H9 (cell line): ENCODE measurements around the gene APOBR. TPM values are rescaled to one million over a fixed set of nuclear protein-coding genes. Genes with fewer than 3 reads are reported as not detected.

ENCODE experiments used
- DNase-seq: peaks from one replicate; pipeline ENCODE4 v3.0.0-alpha.2; 2017
- H2AFZ ChIP-seq: one replicate; pipeline ENCODE4 v1.6.1; 2013; ENCODE audit warnings: mild to moderate bottlenecking, low read length, control low read depth, moderate library complexity
- H2AK5ac ChIP-seq: 2 replicates; pipeline ENCODE4 v1.6.1; 2013; ENCODE audit warnings: low read length, control low read depth, mixed read lengths; ENCODE audit not compliant: insufficient read length
- H2BK120ac ChIP-seq: one replicate; pipeline ENCODE4 v1.6.1; 2013; ENCODE audit warnings: low read depth, mild to moderate bottlenecking, low read length, control low read depth, inconsistent platforms; ENCODE audit not compliant: poor library complexity, severe bottlenecking
- H2BK12ac ChIP-seq: 2 replicates; pipeline ENCODE4 v1.6.1; 2013; ENCODE audit warnings: low read length, control low read depth, mixed read lengths, low read depth; ENCODE audit not compliant: insufficient read length
- H2BK15ac ChIP-seq: 2 replicates; pipeline ENCODE4 v1.6.1; 2013; ENCODE audit warnings: low read depth, low read length, control low read depth
- H2BK20ac ChIP-seq: one replicate; pipeline ENCODE4 v1.6.1; 2013; ENCODE audit warnings: low read depth, mild to moderate bottlenecking, low read length, control low read depth, inconsistent platforms; ENCODE audit not compliant: poor library complexity, severe bottlenecking
- H2BK5ac ChIP-seq: 2 replicates; pipeline ENCODE4 v1.6.1; 2013; ENCODE audit warnings: low read length, control low read depth, mixed read lengths; ENCODE audit not compliant: insufficient read length
- H3K14ac ChIP-seq: 2 replicates; pipeline ENCODE4 v1.6.1; 2013; ENCODE audit warnings: low read length, control low read depth; ENCODE audit not compliant: insufficient read depth
- H3K18ac ChIP-seq: 2 replicates; pipeline ENCODE4 v1.6.1; 2013; ENCODE audit warnings: low read depth, mild to moderate bottlenecking, mixed read lengths, low read length, control low read depth; ENCODE audit not compliant: insufficient read length
- H3K23ac ChIP-seq: 2 replicates; pipeline ENCODE4 v1.6.1; 2013; ENCODE audit warnings: low read length, control low read depth, mixed read lengths, low read depth; ENCODE audit not compliant: insufficient read length
- H3K23me2 ChIP-seq: 2 replicates; pipeline ENCODE4 v1.6.1; 2013; ENCODE audit warnings: low read depth, mild to moderate bottlenecking, mixed read lengths, low read length, control low read depth; ENCODE audit not compliant: insufficient read length, poor library complexity, severe bottlenecking
- H3K27ac ChIP-seq: 2 replicates; pipeline ENCODE4 v1.5.1; 2013; ENCODE audit warnings: low read length, control low read depth, mixed read lengths, low read depth; ENCODE audit not compliant: insufficient read length
- H3K27me3 ChIP-seq: 2 replicates; pipeline ENCODE4 v1.6.1; 2013; ENCODE audit warnings: low read length, control low read depth, inconsistent platforms; ENCODE audit not compliant: insufficient read depth
- H3K4ac ChIP-seq: 2 replicates; pipeline ENCODE4 v1.6.1; 2013; ENCODE audit warnings: low read depth, mild to moderate bottlenecking, control low read depth, inconsistent platforms, low read length, moderate library complexity
- H3K4me1 ChIP-seq: 2 replicates; pipeline ENCODE4 v1.6.1; 2013; ENCODE audit warnings: low read length, control low read depth, inconsistent platforms; ENCODE audit not compliant: insufficient read depth
- H3K4me2 ChIP-seq: 2 replicates; pipeline ENCODE4 v1.6.1; 2013; ENCODE audit warnings: low read length, control low read depth, mixed read lengths; ENCODE audit not compliant: insufficient read length, insufficient read depth
- H3K56ac ChIP-seq: 2 replicates; pipeline ENCODE4 v1.6.1; 2013; ENCODE audit warnings: low read depth, mild to moderate bottlenecking, mixed read lengths, low read length, control low read depth; ENCODE audit not compliant: insufficient read length
- H3K79me1 ChIP-seq: 2 replicates; pipeline ENCODE4 v1.6.1; 2013; ENCODE audit warnings: low read depth, mild to moderate bottlenecking, moderate library complexity, low read length, control low read depth, inconsistent platforms; ENCODE audit not compliant: insufficient read depth, poor library complexity, severe bottlenecking
- H3K79me2 ChIP-seq: 2 replicates; pipeline ENCODE4 v1.6.1; 2013; ENCODE audit warnings: low read length, control low read depth, inconsistent platforms; ENCODE audit not compliant: insufficient read depth
- H3K9ac ChIP-seq: 2 replicates; pipeline ENCODE4 v1.6.1; 2013; ENCODE audit warnings: low read length, control low read depth, mixed read lengths; ENCODE audit not compliant: insufficient read length; ENCODE audit errors: extremely low read depth
- H3K9me3 ChIP-seq: one replicate; pipeline ENCODE4 v1.6.1; 2013; ENCODE audit warnings: low read depth, low read length, inconsistent platforms; ENCODE audit not compliant: control insufficient read depth
- H3T11ph ChIP-seq: one replicate; pipeline ENCODE4 v1.6.1; 2013; ENCODE audit warnings: mild to moderate bottlenecking, low read length, control low read depth, inconsistent platforms
- H4K20me1 ChIP-seq: one replicate; pipeline ENCODE4 v1.6.1; 2013; ENCODE audit not compliant: control insufficient read depth, insufficient read length, insufficient read depth
- H4K5ac ChIP-seq: 2 replicates; pipeline ENCODE4 v1.6.1; 2013; ENCODE audit warnings: low read depth, mild to moderate bottlenecking, mixed read lengths, low read length, control low read depth; ENCODE audit not compliant: insufficient read length
- H4K8ac ChIP-seq: replicated peaks from 2 replicates; pipeline ENCODE4 v1.6.1; 2013; ENCODE audit warnings: low read length, control low read depth, mixed read lengths, low read depth; ENCODE audit not compliant: insufficient read length
- H4K91ac ChIP-seq: 2 replicates; pipeline ENCODE4 v1.6.1; 2013; ENCODE audit warnings: low read depth, mild to moderate bottlenecking, moderate library complexity, mixed read lengths, low read length, control low read depth; ENCODE audit not compliant: insufficient read length
- H3K27ac Mint-ChIP-seq, 3 experiments: 2 replicates in 2 of 3; 3 replicates in 1 of 3; pipeline ENCODE4 v1.8.0; 2020 to 2021; ENCODE audit warnings: mixed read lengths in 3 of 3, mild to moderate bottlenecking in 1 of 3, moderate library complexity in 1 of 3
- H3K27me3 Mint-ChIP-seq: 2 replicates; pipeline ENCODE4 v1.8.0; 2021; ENCODE audit warnings: low read depth, mild to moderate bottlenecking, moderate library complexity, mixed read lengths
- H3K36me3 Mint-ChIP-seq, 3 experiments: 2 replicates in 2 of 3; 3 replicates in 1 of 3; pipeline ENCODE4 v1.8.0; 2020 to 2021; ENCODE audit warnings: low read depth in 3 of 3, mixed read lengths in 3 of 3; ENCODE audit not compliant: insufficient read depth in 1 of 3
- H3K4me1 Mint-ChIP-seq, 2 experiments: 2 replicates each; pipeline ENCODE4 v1.8.0; 2020; ENCODE audit warnings: mixed read lengths in 2 of 2
- H3K4me3 Mint-ChIP-seq, 2 experiments: 2 replicates in 1 of 2; 3 replicates in 1 of 2; pipeline ENCODE4 v1.8.0; 2020 to 2021; ENCODE audit warnings: mild to moderate bottlenecking in 2 of 2, mixed read lengths in 2 of 2, moderate library complexity in 1 of 2
- H3K9me3 Mint-ChIP-seq, 2 experiments: 2 replicates in 1 of 2; 3 replicates in 1 of 2; pipeline ENCODE4 v1.8.0; 2020; ENCODE audit warnings: mild to moderate bottlenecking in 2 of 2, mixed read lengths in 2 of 2, moderate library complexity in 1 of 2
- WGBS: extraction: QIAGEN DNeasy Blood & Tissue Kit; methylation state at CpG from one replicate; pipeline ENCODE4 v1.1.7; 2013; ENCODE audit warnings: missing lambda C conversion rate, low lambda C conversion rate, mixed read lengths; ENCODE audit not compliant: insufficient read length; ENCODE audit errors: extremely low coverage; 5-methylcytosine and 5-hydroxymethylcytosine counted together
- total RNA-seq: library from RNA; stranded (reverse); gene quantifications from 2 replicates; pipeline ENCODE4 v1.2.1, GENCODE V29; 2021
- TF ChIP-seq, protein P1 (sequence below): fragments of 200-600 bp; sonication (generic); conservative IDR thresholded peaks from 3 replicates; pipeline ENCODE4 v1.8.0; 2021; ENCODE audit warnings: antibody characterized with exemption, mild to moderate bottlenecking

APOBR gene
- total RNA-seq, 1 experiment from 2014 or later: not detected

DNA sequence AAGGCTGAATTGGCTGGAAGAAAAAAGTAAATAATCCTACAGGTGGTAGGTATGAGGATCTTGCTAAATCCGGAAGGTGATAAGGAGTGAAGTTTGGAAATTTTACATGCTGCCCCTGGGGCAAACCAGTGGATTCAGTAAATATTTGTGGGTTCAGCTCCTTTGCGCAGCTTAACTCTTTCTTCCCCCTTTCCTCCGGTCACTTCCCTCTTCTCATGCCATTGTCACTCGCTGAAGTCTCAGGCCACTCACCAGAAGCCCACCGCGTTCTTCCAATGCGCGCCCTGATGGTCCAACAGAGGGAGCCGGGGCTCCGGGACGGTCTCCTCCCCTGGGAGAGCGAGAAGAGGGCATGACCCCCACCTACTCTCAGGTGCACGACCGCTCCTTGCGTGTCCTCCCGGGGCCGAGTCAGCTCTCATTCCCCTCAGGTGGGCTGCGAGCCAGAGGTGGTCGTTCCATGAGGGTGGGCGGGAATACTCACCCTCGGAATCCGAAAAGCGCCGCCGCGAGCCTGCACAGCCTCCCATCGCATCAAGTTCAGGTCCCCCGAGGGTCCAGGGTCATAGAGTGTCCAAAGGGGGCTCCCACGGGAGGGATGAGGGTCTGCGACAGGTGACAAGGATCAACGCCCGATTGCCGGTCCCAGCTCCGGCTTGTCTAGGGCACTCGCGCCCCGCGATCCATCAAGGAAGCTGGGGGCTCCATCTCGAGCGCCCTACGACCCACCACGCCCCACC lies 3.0 kb upstream of the APOBR start:
- H3K56ac ChIP-seq: no peak overlapping the region

More for the DNA sequence above, 3.0 kb upstream of the APOBR start:
- Histone ChIP-seq H3K4ac (no peak overlapping the region), H3K79me1 (no peaks in the 10 kb centered on the region), H3K23ac (no peak overlapping the region), H2BK5ac (no peak overlapping the region), H4K91ac (no peak overlapping the region), H3K27ac (no peak overlapping the region), H3K14ac (no peak overlapping the region), H4K20me1 (peaks cover 2% of the 10 kb centered on the region), H2BK20ac (no peak overlapping the region), H3K4me2 (peak overlapping the region; percentile 63), H3K9me3 (no peaks in the 10 kb centered on the region), H2BK120ac (no peak overlapping the region), H3K4me1 (no peaks in the 10 kb centered on the region), H2BK12ac (no peak overlapping the region), H3K18ac (no peak overlapping the region), H3K23me2 (peaks cover 9% of the 10 kb centered on the region), H2AK5ac (no peak overlapping the region), H2AFZ (no peak overlapping the region), H4K8ac (no peak overlapping the region), H3K27me3 (no peaks in the 10 kb centered on the region), H2BK15ac (no peak overlapping the region), H3K9ac (peak overlapping the region; percentile 45), H4K5ac (no peak overlapping the region), H3K79me2 (no peaks in the 10 kb centered on the region), H3T11ph (no peak overlapping the region)
- TF ChIP-seq, protein P1, sequence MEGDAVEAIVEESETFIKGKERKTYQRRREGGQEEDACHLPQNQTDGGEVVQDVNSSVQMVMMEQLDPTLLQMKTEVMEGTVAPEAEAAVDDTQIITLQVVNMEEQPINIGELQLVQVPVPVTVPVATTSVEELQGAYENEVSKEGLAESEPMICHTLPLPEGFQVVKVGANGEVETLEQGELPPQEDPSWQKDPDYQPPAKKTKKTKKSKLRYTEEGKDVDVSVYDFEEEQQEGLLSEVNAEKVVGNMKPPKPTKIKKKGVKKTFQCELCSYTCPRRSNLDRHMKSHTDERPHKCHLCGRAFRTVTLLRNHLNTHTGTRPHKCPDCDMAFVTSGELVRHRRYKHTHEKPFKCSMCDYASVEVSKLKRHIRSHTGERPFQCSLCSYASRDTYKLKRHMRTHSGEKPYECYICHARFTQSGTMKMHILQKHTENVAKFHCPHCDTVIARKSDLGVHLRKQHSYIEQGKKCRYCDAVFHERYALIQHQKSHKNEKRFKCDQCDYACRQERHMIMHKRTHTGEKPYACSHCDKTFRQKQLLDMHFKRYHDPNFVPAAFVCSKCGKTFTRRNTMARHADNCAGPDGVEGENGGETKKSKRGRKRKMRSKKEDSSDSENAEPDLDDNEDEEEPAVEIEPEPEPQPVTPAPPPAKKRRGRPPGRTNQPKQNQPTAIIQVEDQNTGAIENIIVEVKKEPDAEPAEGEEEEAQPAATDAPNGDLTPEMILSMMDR: peak; percentile 36; the same call in 1 of the 3 replicates
- Mint-ChIP-seq H3K36me3 (peaks cover 5 to 15% (median 14%) of the 10 kb centered on the region in 3 experiments; a peak in 6 of 7 replicates), H3K4me1 (peaks cover 4 to 5% of the 10 kb centered on the region in 2 experiments; a peak in 1 of 4 replicates), H3K4me3 (peak overlapping the region; percentile 96 to 97), H3K9me3 (no peaks in the 10 kb centered on the region), H3K27ac (peak overlapping the region in 2 of 3 experiments; percentile 100; a peak in 3 of 7 replicates), H3K27me3 (peaks cover 13% of the 10 kb centered on the region)
- WGBS: no CpG with 5 or more reads among the region's 42 CpGs
- peak; percentile 59 for DNase-seq
